ENCODE results near the gene AVPR2. TPM values are rescaled to one million over a fixed set of nuclear protein-coding genes. Genes with fewer than 3 reads are reported as not detected.
A peak's percentile ranks its signal among the peaks of the same experiment; 100 is the strongest.

Gene AVPR2
- total RNA-seq = not detected

DNA sequence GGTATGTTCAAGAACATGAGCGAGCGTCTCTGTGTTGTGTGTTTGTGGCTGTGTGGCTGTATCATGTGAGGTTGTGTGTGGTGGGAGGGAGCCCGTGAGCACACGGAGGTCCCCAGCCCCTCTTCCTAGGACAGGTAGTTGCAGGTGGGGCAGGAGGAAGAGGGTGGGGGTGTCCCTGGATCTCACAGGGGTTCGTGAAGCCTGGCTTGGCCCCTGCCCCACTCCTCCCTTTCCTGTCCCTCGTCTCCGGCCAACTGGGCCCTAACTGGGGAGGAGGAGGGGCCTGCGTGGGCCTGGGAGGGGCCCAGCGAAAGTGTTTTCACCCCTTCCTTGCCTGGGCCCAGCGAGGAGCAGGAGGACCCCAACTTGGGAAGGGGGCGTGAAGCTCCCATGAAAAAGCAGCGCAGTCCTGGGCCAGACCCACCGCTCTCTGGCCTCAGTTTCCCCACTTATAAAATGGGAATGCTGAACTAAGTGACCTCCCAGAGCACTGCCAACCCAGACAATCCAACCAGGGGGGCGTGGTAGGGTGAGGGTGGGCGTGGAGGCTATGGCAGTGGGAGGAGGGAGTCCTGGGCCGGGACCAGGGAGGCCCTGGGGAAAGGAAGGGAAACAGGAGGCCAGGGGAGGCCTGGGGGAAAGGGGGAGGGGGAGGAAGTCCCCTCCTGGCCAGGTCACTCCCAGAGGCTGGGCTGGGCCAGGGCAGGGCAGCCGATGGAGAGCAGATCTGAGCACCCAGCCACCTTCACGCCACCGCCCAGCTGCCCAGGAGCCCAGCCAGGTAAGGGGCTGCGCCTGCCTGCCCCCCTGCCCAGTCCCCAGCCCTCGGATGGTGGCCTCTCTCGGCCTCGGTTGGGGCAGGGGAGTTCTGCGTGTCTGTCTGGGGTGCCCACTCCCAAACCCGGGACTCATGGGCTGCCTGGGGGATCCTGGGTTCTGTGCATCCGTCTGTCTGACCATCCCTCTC is at the start of gene AVPR2:
Gene AVPR2, plus strand, starts transcription at position 683 of the 967 bp plus-strand sequence. CDS start 473 bp downstream, outside the sequence.
- peaks cover 42% of the 10 kb centered on the region for H3K4me1 Mint-ChIP-seq (ENCODE audit: low read depth)
- H3K4me3 Mint-ChIP-seq = no peak within 1 kb of the TSS

DNA sequence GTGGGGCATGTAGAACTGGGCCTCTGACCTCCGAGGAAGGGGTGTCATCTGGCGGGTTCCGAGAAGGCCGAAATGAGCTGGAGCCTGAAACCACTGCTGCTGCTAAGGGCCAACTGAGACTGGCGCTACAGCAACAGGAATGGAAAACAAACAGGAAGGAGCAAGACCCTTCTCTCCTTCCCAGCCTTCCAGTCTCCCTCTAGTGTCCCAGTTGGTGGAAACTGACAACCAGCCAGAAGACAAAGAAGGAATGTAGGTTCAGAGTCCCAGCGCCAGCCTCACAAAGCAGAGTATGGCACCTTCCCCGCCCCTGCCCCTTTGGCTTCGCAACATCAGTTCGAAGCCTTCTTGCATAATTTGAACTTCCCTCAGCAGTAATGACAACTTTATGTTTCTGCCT is 49.8 kb upstream of the AVPR2 start:
- Mint-ChIP-seq H3K36me3 (ENCODE audit: low read depth) (no peaks in the 10 kb centered on the region), H3K4me1 (ENCODE audit: low read depth) (peaks cover 7% of the 10 kb centered on the region), H3K4me3 (no peak overlapping the region), H3K9me3 (no peaks in the 10 kb centered on the region), H3K27me3 (no peaks in the 10 kb centered on the region), H3K27ac (no peak overlapping the region)
- POLR2A ChIA-PET = no interaction called here
- ATAC-seq = no peak
- DNase-seq = no peak
- TF ChIP-seq, protein P1, sequence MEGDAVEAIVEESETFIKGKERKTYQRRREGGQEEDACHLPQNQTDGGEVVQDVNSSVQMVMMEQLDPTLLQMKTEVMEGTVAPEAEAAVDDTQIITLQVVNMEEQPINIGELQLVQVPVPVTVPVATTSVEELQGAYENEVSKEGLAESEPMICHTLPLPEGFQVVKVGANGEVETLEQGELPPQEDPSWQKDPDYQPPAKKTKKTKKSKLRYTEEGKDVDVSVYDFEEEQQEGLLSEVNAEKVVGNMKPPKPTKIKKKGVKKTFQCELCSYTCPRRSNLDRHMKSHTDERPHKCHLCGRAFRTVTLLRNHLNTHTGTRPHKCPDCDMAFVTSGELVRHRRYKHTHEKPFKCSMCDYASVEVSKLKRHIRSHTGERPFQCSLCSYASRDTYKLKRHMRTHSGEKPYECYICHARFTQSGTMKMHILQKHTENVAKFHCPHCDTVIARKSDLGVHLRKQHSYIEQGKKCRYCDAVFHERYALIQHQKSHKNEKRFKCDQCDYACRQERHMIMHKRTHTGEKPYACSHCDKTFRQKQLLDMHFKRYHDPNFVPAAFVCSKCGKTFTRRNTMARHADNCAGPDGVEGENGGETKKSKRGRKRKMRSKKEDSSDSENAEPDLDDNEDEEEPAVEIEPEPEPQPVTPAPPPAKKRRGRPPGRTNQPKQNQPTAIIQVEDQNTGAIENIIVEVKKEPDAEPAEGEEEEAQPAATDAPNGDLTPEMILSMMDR (IDR thresholded peaks at IDR 0.05) = no peak
- intact Hi-C loops (cut with micrococcal nuclease) = no loop called here
- CTCF ChIA-PET = no interaction called here

More for the DNA sequence above, at the start of gene AVPR2:
- Mint-ChIP-seq H3K27me3 (no peaks in the 10 kb centered on the region), H3K27ac (peak within 1 kb of the TSS; percentile 67), H3K36me3 (ENCODE audit: low read depth) (no peaks in the 10 kb centered on the region), H3K9me3 (no peaks in the 10 kb centered on the region)
- intact Hi-C loops (cut with micrococcal nuclease) = no loop called here
- DNase-seq (no peak), ATAC-seq (peak; percentile 5)
- ChIA-PET CTCF (no interaction called here), POLR2A (interaction anchor here (0.6 to 1.1 kb wide), 4 partner anchors 19 to 41 kb away, joined by 3 to 4 read pairs (median 3); partner anchors contain the start of genes ARHGAP4 and RENBP)
- TF ChIP-seq, protein P1 (IDR thresholded peaks at IDR 0.05) = no peak

DNA sequence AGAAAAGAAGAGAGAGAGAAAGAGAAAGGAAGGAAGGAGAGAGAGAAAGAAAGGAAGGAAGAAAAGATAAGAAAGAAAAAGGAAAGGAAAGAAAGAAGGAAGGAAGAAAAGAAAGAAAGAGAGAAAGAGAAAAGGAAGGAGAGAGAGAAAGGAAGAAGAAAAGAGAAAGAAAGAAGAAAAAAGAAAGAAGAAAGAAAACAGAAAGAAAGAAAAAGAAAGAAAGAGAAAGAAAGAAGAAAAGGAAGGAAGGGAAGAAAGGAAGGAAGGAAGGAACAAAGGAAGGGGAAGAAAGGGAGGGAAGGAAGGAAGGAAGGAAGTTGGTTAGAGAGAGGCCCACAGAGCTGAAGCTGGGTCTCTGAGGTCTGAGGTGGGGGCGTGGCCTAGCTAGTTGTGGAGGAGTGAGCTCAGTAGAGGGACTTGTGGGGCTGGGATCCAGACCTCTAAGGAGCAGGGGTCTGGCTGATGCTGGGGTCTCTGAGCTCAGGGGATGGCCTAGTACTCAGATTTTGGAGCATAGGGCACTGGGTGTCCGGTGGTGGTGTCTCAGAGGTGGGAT is 47.0 kb upstream of the AVPR2 start:
- Mint-ChIP-seq H3K9me3 (no peaks in the 10 kb centered on the region), H3K4me3 (no peak overlapping the region), H3K27ac (no peak overlapping the region), H3K27me3 (no peaks in the 10 kb centered on the region), H3K36me3 (ENCODE audit: low read depth) (no peaks in the 10 kb centered on the region), H3K4me1 (ENCODE audit: low read depth) (peaks cover 7% of the 10 kb centered on the region)
- ChIA-PET CTCF (no interaction called here), POLR2A (no interaction called here)
- ATAC-seq = no peak
- peak; percentile 12 for DNase-seq
- intact Hi-C loops (cut with micrococcal nuclease) = no loop called here
- TF ChIP-seq, protein P1 (IDR thresholded peaks at IDR 0.05) = no peak

DNA sequence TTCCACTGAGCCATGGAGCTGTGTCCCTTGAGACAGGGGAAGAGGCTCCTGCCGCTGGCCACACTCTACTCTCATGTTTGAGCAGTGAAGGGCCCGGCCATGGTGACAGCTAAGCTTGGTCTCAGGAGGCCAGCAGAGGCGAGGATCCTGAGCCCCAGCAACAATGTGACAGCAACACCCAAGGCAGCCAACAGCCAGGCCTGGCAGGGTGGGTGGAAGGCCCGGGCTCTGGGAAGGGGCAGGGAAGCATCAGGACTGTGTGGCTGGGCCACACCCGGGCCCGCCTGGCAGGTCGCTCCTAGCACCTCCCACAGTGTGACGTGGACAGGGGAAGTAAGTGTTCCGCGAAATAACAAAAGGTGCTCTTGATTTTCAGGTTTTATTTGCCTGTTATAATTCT is 43.3 kb upstream of the AVPR2 start:
- Mint-ChIP-seq H3K27me3 (no peaks in the 10 kb centered on the region), H3K27ac (no peak overlapping the region)
- POLR2A ChIA-PET = no interaction called here

More for the DNA sequence above, 43.3 kb upstream of the AVPR2 start:
- H3K4me1 Mint-ChIP-seq (ENCODE audit: low read depth) = peaks cover 7% of the 10 kb centered on the region
- intact Hi-C loops (cut with micrococcal nuclease) = no loop called here
- no peak overlapping the region for H3K4me3 Mint-ChIP-seq
- H3K36me3 Mint-ChIP-seq (ENCODE audit: low read depth) = no peaks in the 10 kb centered on the region
- ATAC-seq (no peak), DNase-seq (no peak)
- CTCF ChIA-PET = no interaction called here
- H3K9me3 Mint-ChIP-seq = no peaks in the 10 kb centered on the region
- TF ChIP-seq, protein P1 (IDR thresholded peaks at IDR 0.05) = no peak
